Lower lobe of right lung (tissue), 2 donors: ENCODE results near the gene TRAPPC12. TPM values are rescaled to one million over a fixed set of nuclear protein-coding genes. Genes with fewer than 3 reads are reported as not detected.
A peak's percentile ranks its signal among the peaks of the same experiment; 100 is the strongest.
"Not testable (repeated sequence)": the region's sequence is repeated elsewhere in the genome, so short reads cannot be mapped to it uniquely, and the experiment has no call there.

Experiments
- ATAC-seq, 2 donors: fragments of 200-7000 bp; cut with Tn5 transposase; one replicate each; pipeline ENCODE4 v1.9.1; 2020 to 2022; ENCODE audit warnings: mild to moderate bottlenecking in 2 of 2, moderate library complexity in 2 of 2
- DNase-seq: peaks from one replicate; pipeline ENCODE4 v3.0.0-alpha.2; 2020
- H3K27ac ChIP-seq: fragments of 200-600 bp; one replicate; pipeline ENCODE4 v1.8.0; 2022
- H3K27me3 ChIP-seq: fragments of 200-600 bp; one replicate; pipeline ENCODE4 v1.8.0; 2022; ENCODE audit warnings: low read depth
- H3K36me3 ChIP-seq: fragments of 200-600 bp; one replicate; pipeline ENCODE4 v1.8.0; 2022; ENCODE audit warnings: mild to moderate bottlenecking
- H3K4me1 ChIP-seq: fragments of 200-600 bp; one replicate; pipeline ENCODE4 v1.8.0; 2022
- H3K4me3 ChIP-seq: fragments of 200-600 bp; one replicate; pipeline ENCODE4 v1.8.0; 2022; ENCODE audit warnings: mild to moderate bottlenecking
- H3K9me3 ChIP-seq: fragments of 200-600 bp; one replicate; pipeline ENCODE4 v1.8.0; 2022
- CTCF ChIP-seq: fragments of 200-600 bp; IDR thresholded peaks from one replicate; pipeline ENCODE4 v1.8.0; 2022; ENCODE audit warnings: antibody characterized with exemption, mild to moderate bottlenecking
- intact Hi-C: fragments of 100-400 bp; cut with DNase I; formaldehyde crosslinking; loops from one replicate; pipeline ENCODE4 v1.11.0; 2022
- total RNA-seq: library from RNA; stranded (reverse); fragmentation: NEBNext Ultra II Directional; extraction: Animal tissue kit (Norgen Biotek cat#: 25700); gene quantifications from one replicate; pipeline ENCODE4 v1.2.1, GENCODE V29; 2021
- donor health status: DM: no; HTN: yes; CAD: no; lungs with severe emphysema.

Gene TRAPPC12
- total RNA-seq, 1 donor from 2014 or later: 93.8 TPM

DNA sequence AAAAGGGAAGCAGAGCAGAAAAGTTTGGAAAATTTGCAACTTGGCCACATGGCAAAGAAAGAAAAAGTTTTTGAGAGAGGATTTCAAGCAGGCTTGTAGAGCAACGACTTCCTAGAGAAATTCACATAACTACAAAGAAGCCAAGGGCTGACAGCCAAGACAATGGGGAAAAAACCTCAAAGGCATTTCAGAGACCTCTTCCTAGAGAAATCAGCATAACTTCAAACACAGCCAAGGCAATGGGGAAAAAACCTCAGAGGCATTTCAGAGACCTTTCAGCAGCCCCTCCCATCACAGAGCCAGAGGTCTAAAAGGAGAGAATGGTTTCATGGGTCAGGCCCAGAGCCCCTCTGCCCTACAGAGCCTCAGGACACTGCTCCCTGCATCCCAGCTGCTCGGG lies 132.6 kb downstream of the TRAPPC12 start:
- no peak for TF ChIP-seq CTCF
- no peak overlapping the region for H3K27ac ChIP-seq
- H3K4me3 ChIP-seq: no peak overlapping the region
- ATAC-seq: no peak
- no peak for DNase-seq
- intact Hi-C loops: no loop called here
- no peaks in the 10 kb centered on the region for H3K9me3 ChIP-seq
- no peaks in the 10 kb centered on the region for H3K4me1 ChIP-seq
- H3K27me3 ChIP-seq: no peaks in the 10 kb centered on the region
- H3K36me3 ChIP-seq: peaks cover 64% of the 10 kb centered on the region

GRCh38 chr2:3513026-3513810 lies 133.7 kb downstream of the TRAPPC12 start:
- peaks cover 61% of the 10 kb centered on the region for H3K36me3 ChIP-seq

GRCh38 chr2:3515438-3515837 lies 135.9 kb downstream of the TRAPPC12 start:
- Histone ChIP-seq H3K36me3 (peaks cover 47% of the 10 kb centered on the region), H3K4me1 (peaks cover 19% of the 10 kb centered on the region)
- H3K4me3 ChIP-seq, intact Hi-C loops, H3K9me3 ChIP-seq, H3K27me3 ChIP-seq, ATAC-seq, H3K27ac ChIP-seq, DNase-seq: not testable (repeated sequence)

More at GRCh38 chr2:3513026-3513810, 133.7 kb downstream of the TRAPPC12 start:
- no peak for TF ChIP-seq CTCF
- no peak for ATAC-seq
- Histone ChIP-seq H3K4me1 (peaks cover 10% of the 10 kb centered on the region), H3K27ac (no peak overlapping the region), H3K4me3 (no peak overlapping the region), H3K27me3 (no peaks in the 10 kb centered on the region), H3K9me3 (no peaks in the 10 kb centered on the region)
- intact Hi-C loops: no loop called here
- no peak for DNase-seq

- Histone ChIP-seq H3K27me3 (no peaks in the 10 kb centered on the region), H3K9me3 (no peaks in the 10 kb centered on the region), H3K4me3 (no peak overlapping the region), H3K27ac (no peak overlapping the region), H3K4me1 (peaks cover 23% of the 10 kb centered on the region), H3K36me3 (peaks cover 33% of the 10 kb centered on the region)
- DNase-seq: no peak
- intact Hi-C loops: no loop called here
- no peak for TF ChIP-seq CTCF
- no peak for ATAC-seq
Measured at GRCh38 chr2:3516831-3517230, 137.3 kb downstream of the TRAPPC12 start.

- Histone ChIP-seq H3K4me1 (peaks cover 35% of the 10 kb centered on the region), H3K4me3 (peak overlapping the region; percentile 87), H3K9me3 (no peaks in the 10 kb centered on the region), H3K27ac (peak overlapping the region; percentile 100), H3K36me3 (peaks cover 21% of the 10 kb centered on the region), H3K27me3 (no peaks in the 10 kb centered on the region)
- TF ChIP-seq CTCF: no peak
- DNase-seq: no peak
- intact Hi-C loops: no loop called here
- ATAC-seq: no peak
Measured at GRCh38 chr2:3517948-3518495, 138.5 kb downstream of the TRAPPC12 start.
